GM12892 (cell line): ENCODE data around the gene RPIA.

Experiments used
- POLR2A ChIP-seq: IDR thresholded peaks from 2 replicates; pipeline ENCODE4 v1.6.1; 2011; ENCODE audit warnings: low read depth, low read length, control low read depth
- TAF1 ChIP-seq: IDR thresholded peaks from 2 replicates; pipeline ENCODE4 v1.6.1; 2011; ENCODE audit warnings: low read depth, mild to moderate bottlenecking, control low read depth, low read length, borderline replicate concordance

DNA sequence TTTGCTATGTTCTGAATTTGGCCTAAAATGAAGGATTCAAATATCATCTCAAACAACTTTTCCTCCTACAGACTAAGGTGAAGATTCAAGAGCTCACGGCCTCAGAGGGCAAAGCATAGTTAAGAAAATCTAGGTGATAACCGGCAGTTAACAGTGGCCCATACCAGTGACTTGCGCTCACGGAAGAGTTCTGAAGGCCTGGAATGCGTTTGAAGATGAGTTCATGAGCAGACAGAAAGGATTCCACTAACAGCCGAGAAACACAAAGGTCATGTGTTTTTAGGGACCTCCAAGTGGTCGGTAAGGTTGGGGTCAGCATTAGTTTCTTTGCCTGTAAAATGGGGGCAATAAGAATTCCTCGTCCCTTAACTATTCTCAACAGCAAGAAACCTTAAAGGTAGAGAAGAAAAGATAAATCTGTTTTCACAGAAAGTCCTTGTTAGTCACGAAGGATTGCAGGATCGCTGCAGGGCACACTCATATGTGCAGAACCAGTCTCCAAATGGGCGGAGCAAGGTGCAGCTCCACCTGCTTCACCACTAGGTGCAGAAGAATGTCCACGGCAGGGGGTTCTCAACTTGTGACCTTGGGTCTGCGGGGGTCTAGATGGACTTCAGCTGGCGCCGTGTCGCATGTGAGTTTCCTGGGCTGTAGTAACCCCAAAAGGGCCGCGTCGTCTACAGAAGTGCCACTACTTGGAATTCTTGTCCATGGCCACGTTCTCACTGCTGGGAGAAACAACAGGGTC is 708 bp upstream of the RPIA start:
- TF ChIP-seq POLR2A (no peak), TAF1 (no peak)
